SU-DHL-6 (cell line): Measurements from ENCODE around the gene ZNF423.

ENCODE experiments used
- EZH2phosphoT487 ChIP-seq: fragments of 200-600 bp; sonication (generic), shearing (Covaris generic); conservative IDR thresholded peaks from 2 replicates; pipeline ENCODE4 v1.6.1; 2018; ENCODE audit warnings: mild to moderate bottlenecking, antibody characterized with exemption, low read length, moderate library complexity, mixed read lengths
- TF ChIP-seq, protein P1 (sequence below): fragments of 200-600 bp; sonication (generic); IDR thresholded peaks from one replicate; pipeline ENCODE4 v1.5.1; 2017; ENCODE audit warnings: antibody characterized with exemption, mild to moderate bottlenecking, low read length, moderate library complexity; ENCODE audit not compliant: insufficient read depth, poor library complexity, severe bottlenecking

DNA sequence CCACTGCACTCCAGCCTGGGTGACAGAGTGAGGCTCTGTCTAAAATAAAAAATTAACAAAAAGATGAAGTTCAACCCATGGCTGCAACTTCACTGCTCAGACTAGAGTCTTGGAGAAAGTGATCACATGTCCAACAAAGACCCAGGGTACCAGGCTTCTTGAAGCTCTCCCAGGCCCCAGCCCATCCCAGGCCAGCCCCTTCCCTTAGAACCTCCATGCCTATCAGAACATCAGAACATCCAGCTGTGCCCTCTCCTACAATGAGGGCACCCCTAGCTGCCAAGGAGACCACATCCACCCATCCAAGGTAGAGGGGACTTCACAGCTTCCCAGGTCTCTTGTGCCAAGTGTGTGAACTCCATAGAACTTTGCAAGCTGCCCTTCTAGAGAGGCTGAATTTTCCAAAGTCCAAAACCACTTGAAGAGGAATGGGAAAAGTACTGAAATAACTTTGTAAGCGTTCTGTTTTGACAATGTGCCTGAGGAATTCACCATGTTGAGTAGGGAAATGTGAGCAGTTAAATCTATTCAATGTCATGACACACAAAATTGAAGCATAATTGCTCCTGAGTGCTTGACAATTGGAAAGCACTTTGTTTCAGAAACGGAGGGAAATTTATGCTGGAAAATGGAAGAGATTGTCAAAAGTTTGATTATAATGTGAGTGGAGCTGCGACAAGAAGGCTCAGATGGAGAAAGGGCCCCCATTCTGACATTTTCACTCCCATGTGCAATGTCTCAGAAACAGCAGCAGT lies 230.4 kb downstream of the ZNF423 start:
- TF ChIP-seq, protein P1, sequence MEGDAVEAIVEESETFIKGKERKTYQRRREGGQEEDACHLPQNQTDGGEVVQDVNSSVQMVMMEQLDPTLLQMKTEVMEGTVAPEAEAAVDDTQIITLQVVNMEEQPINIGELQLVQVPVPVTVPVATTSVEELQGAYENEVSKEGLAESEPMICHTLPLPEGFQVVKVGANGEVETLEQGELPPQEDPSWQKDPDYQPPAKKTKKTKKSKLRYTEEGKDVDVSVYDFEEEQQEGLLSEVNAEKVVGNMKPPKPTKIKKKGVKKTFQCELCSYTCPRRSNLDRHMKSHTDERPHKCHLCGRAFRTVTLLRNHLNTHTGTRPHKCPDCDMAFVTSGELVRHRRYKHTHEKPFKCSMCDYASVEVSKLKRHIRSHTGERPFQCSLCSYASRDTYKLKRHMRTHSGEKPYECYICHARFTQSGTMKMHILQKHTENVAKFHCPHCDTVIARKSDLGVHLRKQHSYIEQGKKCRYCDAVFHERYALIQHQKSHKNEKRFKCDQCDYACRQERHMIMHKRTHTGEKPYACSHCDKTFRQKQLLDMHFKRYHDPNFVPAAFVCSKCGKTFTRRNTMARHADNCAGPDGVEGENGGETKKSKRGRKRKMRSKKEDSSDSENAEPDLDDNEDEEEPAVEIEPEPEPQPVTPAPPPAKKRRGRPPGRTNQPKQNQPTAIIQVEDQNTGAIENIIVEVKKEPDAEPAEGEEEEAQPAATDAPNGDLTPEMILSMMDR: no peak
- TF ChIP-seq EZH2phosphoT487: no peak
